ENCODE results near the gene TRABD2A.
"Not testable (repeated sequence)": the region's sequence is repeated elsewhere in the genome, so short reads cannot be mapped to it uniquely, and the experiment has no call there.

- TF ChIP-seq POLR2A, POLR2AphosphoS5, TAF1, SPI1, POU2F2 (IDR thresholded peaks at IDR 0.05; ENCODE audit: low read depth, low read length): not testable (repeated sequence)
Observed at GRCh38 chr2:84773562-84773961, 107.3 kb downstream of the TRABD2A start.

All from GM12891 (cell line).